Motor neuron (in vitro differentiated cells): Measurements from ENCODE around the gene TAS1R2. TPM values are rescaled to one million over a fixed set of nuclear protein-coding genes. Genes with fewer than 3 reads are reported as not detected.
"Not testable (repeated sequence)": the region's sequence is repeated elsewhere in the genome, so short reads cannot be mapped to it uniquely, and the experiment has no call there.

Experiments used
- ATAC-seq, 8 experiments: fragments of 200-7000 bp; cut with Tn5 transposase; replicated peaks in 6 of 8; 2 replicates each; pipeline ENCODE4 v1.8.0; 2021; ENCODE audit warnings: mild to moderate bottlenecking in 8 of 8, moderate library complexity in 8 of 8
- H3K27ac ChIP-seq, 2 donors: fragments of 250-450 bp; sonication (Bioruptor Pico); 2 replicates each; pipeline ENCODE4 v1.9.0; 2021; ENCODE audit warnings: antibody characterized with exemption in 2 of 2, mild to moderate bottlenecking in 2 of 2, moderate library complexity in 1 of 2
- H3K4me1 ChIP-seq, 2 donors: fragments of 250-450 bp; sonication (Bioruptor Pico); replicated peaks in 1 of 2; 2 replicates each; pipeline ENCODE4 v1.6.1; 2021; ENCODE audit warnings: antibody characterized with exemption in 2 of 2, mild to moderate bottlenecking in 2 of 2, moderate library complexity in 1 of 2
- H3K4me3 ChIP-seq, 5 donors: fragments of 250-450 bp; sonication (Bioruptor Pico); 2 replicates each; pipeline ENCODE4 v1.9.0; 2021; ENCODE audit warnings: antibody characterized with exemption in 5 of 5, mild to moderate bottlenecking in 5 of 5, moderate library complexity in 4 of 5
- WGBS, 10 experiments: fragments of 450-650 bp; shearing (Covaris generic); methylation state at CpG; one replicate each; pipeline ENCODE4 v1.0.0; 2022; 5-methylcytosine and 5-hydroxymethylcytosine counted together
- in situ Hi-C, 9 experiments: fragments of 400-800 bp; cut with MboI; loops; one replicate each; pipeline ENCODE4 v1.15.0; 2021; ENCODE audit warnings: low sequenced_read_pairs in 9 of 9, low pct_unique_long_range_greater_than_20kb in 2 of 9; ENCODE audit not compliant: unreplicated experiment in 9 of 9
- total RNA-seq, 8 experiments: library from RNA; unstranded; fragments of 300-600 nt; gene quantifications; 2 replicates each; pipeline versions ENCODE4 v1.2.3 to v1.2.4, GENCODE V29; 2022

Gene TAS1R2
- total RNA-seq, 8 experiments from 2014 or later: 0.10 to 0.31 (median 0.21) TPM; not detected in 4

GRCh38 chr1:18874600-18874999 lies 15.1 kb upstream of the TAS1R2 start:
- 87 to 100% (median 100%) methylated on average over 1 to 3 of the region's 8 CpGs; no CpG with 5 or more reads in 6 of the 10 experiments for WGBS, 10 experiments
- no peak for ATAC-seq
- Histone ChIP-seq H3K27ac (no peak overlapping the region), H3K4me3 (no peak overlapping the region), H3K4me1 (peaks cover 5 to 8% of the 10 kb centered on the region in 2 donors)
- in situ Hi-C loops: no loop called here

- in situ Hi-C loops: no loop called here
- 58 to 75% (median 65%) methylated on average over 1 to 5 of the region's 6 CpGs; no CpG with 5 or more reads in 2 of the 10 experiments for WGBS, 10 experiments
- no peak for ATAC-seq
Observed at GRCh38 chr1:18874036-18874435, 14.6 kb upstream of the TAS1R2 start.

GRCh38 chr1:18872071-18872611 lies 12.7 kb upstream of the TAS1R2 start:
- Histone ChIP-seq H3K4me3 (no peak overlapping the region), H3K27ac (no peak overlapping the region), H3K4me1 (no peaks in the 10 kb centered on the region)
- WGBS, 10 experiments: 40 to 85% (median 67%) methylated on average over 1 to 4 of the region's 8 CpGs; no CpG with 5 or more reads in 7 of the 10 experiments
- ATAC-seq: no peak
- in situ Hi-C loops: no loop called here

More at GRCh38 chr1:18874036-18874435, 14.6 kb upstream of the TAS1R2 start:
- Histone ChIP-seq H3K4me3 (no peak overlapping the region), H3K4me1 (peaks cover 0 to 3% of the 10 kb centered on the region in 2 donors), H3K27ac (no peak overlapping the region)

GRCh38 chr1:18871401-18872070 lies 12.1 kb upstream of the TAS1R2 start:
- no peaks in the 10 kb centered on the region for H3K4me1 ChIP-seq
- in situ Hi-C loops: no loop called here
- no peak overlapping the region for H3K27ac ChIP-seq
- no peak for ATAC-seq
- H3K4me3 ChIP-seq: no peak overlapping the region
- 61 to 90% (median 86%) methylated on average over 2 to 6 of the region's 7 CpGs; no CpG with 5 or more reads in 5 of the 10 experiments for WGBS, 10 experiments

GRCh38 chr1:18870957-18871356 lies 11.5 kb upstream of the TAS1R2 start:
- WGBS, 10 experiments: 74 to 100% (median 92%) methylated on average over 1 to 10 of the region's 10 CpGs; no CpG with 5 or more reads in 3 of the 10 experiments
- no peaks in the 10 kb centered on the region for H3K4me1 ChIP-seq
- no peak overlapping the region for H3K4me3 ChIP-seq
- H3K27ac ChIP-seq: no peak overlapping the region
- in situ Hi-C loops: no loop called here
- no peak for ATAC-seq

- in situ Hi-C loops, H3K27ac ChIP-seq, H3K4me3 ChIP-seq, H3K4me1 ChIP-seq, ATAC-seq: not testable (repeated sequence)
- WGBS, 10 experiments: 19 to 95% (median 60%) methylated on average over 1 to 3 of the region's 3 CpGs; no CpG with 5 or more reads in 3 of the 10 experiments
Observed at GRCh38 chr1:18870595-18870865, 11.1 kb upstream of the TAS1R2 start.

GRCh38 chr1:18869847-18870594 lies 10.6 kb upstream of the TAS1R2 start:
- in situ Hi-C loops: no loop called here
- H3K4me3 ChIP-seq: no peak overlapping the region
- H3K27ac ChIP-seq: no peak overlapping the region
- H3K4me1 ChIP-seq: no peaks in the 10 kb centered on the region
- ATAC-seq: no peak
- 40 to 85% (median 53%) methylated on average over 3 to 9 of the region's 9 CpGs; no CpG with 5 or more reads in 2 of the 10 experiments for WGBS, 10 experiments

- in situ Hi-C loops: no loop called here
- no peak for ATAC-seq
- Histone ChIP-seq H3K4me1 (no peaks in the 10 kb centered on the region), H3K4me3 (no peak overlapping the region), H3K27ac (no peak overlapping the region)
- WGBS, 10 experiments: 65 to 77% (median 73%) methylated on average over 5 to 10 of the region's 12 CpGs; no CpG with 5 or more reads in 6 of the 10 experiments
Observed at GRCh38 chr1:18868801-18869424, 9.5 kb upstream of the TAS1R2 start.

GRCh38 chr1:18868354-18868753 lies 8.9 kb upstream of the TAS1R2 start:
- H3K4me3 ChIP-seq: no peak overlapping the region
- in situ Hi-C loops: no loop called here
- H3K27ac ChIP-seq: no peak overlapping the region
- 20 to 88% (median 61%) methylated on average over 1 to 5 of the region's 5 CpGs; no CpG with 5 or more reads in 1 of the 10 experiments for WGBS, 10 experiments
- ATAC-seq: no peak
- H3K4me1 ChIP-seq: no peaks in the 10 kb centered on the region

GRCh38 chr1:18866846-18867245 lies 7.4 kb upstream of the TAS1R2 start:
- Histone ChIP-seq H3K4me3 (no peak overlapping the region), H3K4me1 (no peaks in the 10 kb centered on the region), H3K27ac (no peak overlapping the region)
- 55 to 100% (median 93%) methylated on average over 1 to 3 of the region's 3 CpGs; no CpG with 5 or more reads in 5 of the 10 experiments for WGBS, 10 experiments
- in situ Hi-C loops: no loop called here
- ATAC-seq: no peak

GRCh38 chr1:18866314-18866713 lies 6.9 kb upstream of the TAS1R2 start:
- no peak for ATAC-seq

GRCh38 chr1:18865176-18865575 lies 5.7 kb upstream of the TAS1R2 start:
- 32 to 90% (median 58%) methylated on average over 2 to 3 of the region's 9 CpGs; no CpG with 5 or more reads in 6 of the 10 experiments for WGBS, 10 experiments
- ATAC-seq: peak in 2 of 8 experiments; percentile 13 to 19
- Histone ChIP-seq H3K4me1 (no peaks in the 10 kb centered on the region), H3K4me3 (no peak overlapping the region), H3K27ac (no peak overlapping the region)
- in situ Hi-C loops: no loop called here

More at GRCh38 chr1:18866314-18866713, 6.9 kb upstream of the TAS1R2 start:
- WGBS, 10 experiments: 33 to 100% (median 71%) methylated on average over 1 to 6 of the region's 6 CpGs; no CpG with 5 or more reads in 2 of the 10 experiments
- Histone ChIP-seq H3K4me1 (no peaks in the 10 kb centered on the region), H3K27ac (no peak overlapping the region), H3K4me3 (no peak overlapping the region)
- in situ Hi-C loops: no loop called here

- Histone ChIP-seq H3K27ac (no peak overlapping the region), H3K4me3 (no peak overlapping the region), H3K4me1 (no peaks in the 10 kb centered on the region)
- WGBS, 10 experiments: 44 to 71% (median 51%) methylated on average over 3 to 8 of the region's 8 CpGs; no CpG with 5 or more reads in 4 of the 10 experiments
- in situ Hi-C loops: no loop called here
- ATAC-seq: no peak
Observed at GRCh38 chr1:18861590-18861989, 2.1 kb upstream of the TAS1R2 start.
